GM21723 (cell line): Measurements from ENCODE around the gene ADAMTS10.
"Not testable (repeated sequence)": the region's sequence is repeated elsewhere in the genome, so short reads cannot be mapped to it uniquely, and the experiment has no call there.

ENCODE experiments used
- ATAC-seq: cut with Tn5 transposase; IDR thresholded peaks from one replicate; pipeline ENCODE4 v1.9.1; 2021; ENCODE audit warnings: mild to moderate bottlenecking, moderate library complexity; ENCODE audit not compliant: unreplicated experiment

Gene ADAMTS10

GRCh38 chr19:8564866-8565265 lies 45.6 kb downstream of the ADAMTS10 start:
- ATAC-seq: not testable (repeated sequence)

GRCh38 chr19:8561075-8561764 lies 49.3 kb downstream of the ADAMTS10 start:
- no peak for ATAC-seq

GRCh38 chr19:8558325-8558724 lies 52.2 kb downstream of the ADAMTS10 start:
- no peak for ATAC-seq

DNA sequence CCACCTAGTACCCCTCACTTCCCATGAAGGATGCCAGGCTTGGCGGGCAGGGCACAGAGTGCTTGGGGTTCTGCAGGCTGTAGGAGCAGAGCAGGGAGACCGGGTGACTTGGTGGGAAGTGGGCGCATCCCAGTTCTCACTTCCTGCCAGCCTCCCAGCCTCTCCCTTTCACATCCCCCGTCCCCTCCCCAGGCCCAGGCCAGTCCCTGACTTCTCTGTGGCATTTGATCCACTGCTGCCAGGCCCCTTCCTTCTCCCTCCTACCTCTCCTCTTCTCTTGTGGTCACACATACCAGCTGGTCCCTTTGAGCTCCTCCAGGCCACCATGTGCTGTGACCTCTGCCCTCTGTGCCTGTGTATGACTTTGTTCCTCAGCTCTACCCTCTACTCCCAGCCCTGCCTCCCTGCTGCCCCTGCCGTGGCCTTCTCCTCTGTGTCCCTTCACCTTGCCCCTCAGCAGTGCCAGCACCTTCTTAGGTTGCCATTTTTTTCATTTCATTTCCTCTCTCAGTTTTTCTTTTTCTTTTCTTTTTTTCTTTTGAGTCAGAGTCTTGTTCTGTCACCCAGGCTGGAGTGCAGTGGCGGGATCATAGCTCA lies 52.8 kb downstream of the ADAMTS10 start:
- ATAC-seq: no peak

- ATAC-seq: not testable (repeated sequence)
Measured at GRCh38 chr19:8553729-8554128, 56.8 kb downstream of the ADAMTS10 start.

GRCh38 chr19:8552810-8553209 lies 57.7 kb downstream of the ADAMTS10 start:
- ATAC-seq: no peak

DNA sequence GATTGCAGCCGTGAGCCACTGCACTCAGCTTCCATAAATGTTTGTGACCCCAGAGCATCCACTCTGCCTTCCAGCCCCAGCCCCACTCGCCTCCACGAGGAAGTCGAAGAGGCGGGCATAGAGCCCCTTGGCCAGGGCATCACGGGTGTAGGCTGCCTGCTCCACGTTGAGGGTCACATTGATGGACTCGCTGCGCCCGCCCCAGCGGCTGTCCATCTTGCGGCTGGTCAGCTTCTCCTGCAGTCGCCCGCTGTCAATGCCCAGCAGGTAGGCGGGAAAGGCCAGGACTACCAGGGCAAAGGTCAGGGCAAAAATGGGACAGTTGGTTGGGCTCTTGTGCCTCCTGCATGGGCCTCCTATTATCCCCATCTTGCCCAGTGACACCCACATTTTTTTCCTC lies 60.4 kb downstream of the ADAMTS10 start:
- ATAC-seq: no peak

DNA sequence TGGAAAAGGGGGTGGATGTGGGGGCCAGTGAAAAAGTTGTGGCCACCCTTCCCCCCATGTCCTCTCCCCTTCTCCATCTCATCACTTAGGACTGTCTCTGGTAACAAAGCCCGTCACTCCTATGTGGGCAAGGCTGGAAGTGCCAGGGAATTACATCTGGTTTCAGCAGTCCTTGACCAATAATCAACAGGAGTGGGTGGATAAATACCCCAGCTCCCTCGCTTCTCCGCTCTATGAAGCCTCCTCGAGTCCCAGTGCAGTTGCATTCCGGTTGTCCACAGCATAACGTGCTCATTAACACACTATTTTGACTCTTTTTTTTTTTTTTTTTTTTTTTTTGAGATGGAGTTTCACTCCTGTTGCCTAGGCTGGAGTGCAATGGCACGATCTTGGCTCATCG lies 64.8 kb downstream of the ADAMTS10 start:
- no peak for ATAC-seq

GRCh38 chr19:8544168-8544567 lies 66.3 kb downstream of the ADAMTS10 start:
- ATAC-seq: no peak

GRCh38 chr19:8539621-8540149 lies 70.8 kb downstream of the ADAMTS10 start:
- ATAC-seq: no peak

- ATAC-seq: no peak
Measured at GRCh38 chr19:8537099-8537498, 73.4 kb downstream of the ADAMTS10 start.

DNA sequence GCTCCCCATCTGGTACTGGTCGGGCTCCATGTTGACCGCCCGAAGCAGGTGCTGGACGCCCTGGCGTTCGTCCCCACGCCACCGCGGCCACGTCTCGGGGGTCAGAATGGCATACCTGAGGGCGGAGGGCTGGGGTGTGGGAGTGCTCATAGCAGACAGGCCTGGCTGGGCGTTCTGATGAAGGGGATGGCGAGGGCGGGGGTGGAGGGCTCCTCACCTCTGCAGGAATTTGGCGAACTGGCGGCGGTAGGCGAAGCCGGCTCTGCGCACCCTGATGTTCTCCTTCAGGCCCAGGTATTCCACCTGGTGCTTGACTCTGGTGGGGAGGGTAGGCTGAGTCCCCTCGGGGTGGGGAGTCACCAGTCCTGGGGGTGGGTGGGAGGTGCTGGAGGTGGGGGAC lies 74.2 kb downstream of the ADAMTS10 start:
- no peak for ATAC-seq

GRCh38 chr19:8532225-8532624 lies 78.3 kb downstream of the ADAMTS10 start:
- no peak for ATAC-seq

- ATAC-seq: no peak
Measured at GRCh38 chr19:8531470-8531869, 79.0 kb downstream of the ADAMTS10 start.
